Measurements from ENCODE around the gene BLNK.

DNA sequence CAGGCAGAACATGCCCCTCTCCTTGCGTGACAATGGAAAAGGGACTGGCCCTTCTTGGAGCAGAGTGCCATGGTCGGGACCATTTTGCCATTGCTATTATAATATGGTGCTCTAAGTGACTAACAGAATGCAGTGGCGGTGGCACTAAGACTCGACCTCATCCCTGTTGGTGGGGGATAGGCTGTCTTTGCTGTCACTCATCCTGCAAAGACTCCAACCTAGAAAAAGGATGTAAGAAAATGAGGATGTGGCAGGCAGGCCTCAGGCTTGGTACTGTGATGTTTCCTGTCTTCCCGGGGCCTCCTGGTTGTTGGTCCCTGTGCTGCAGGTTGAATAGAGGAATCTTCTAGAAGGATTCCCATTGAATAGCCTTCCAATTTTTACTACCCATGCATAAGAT, 18.6 kb downstream of the BLNK start:
- no peak for TF ChIP-seq POLR2A (IDR thresholded peaks at IDR 0.05)
- TF ChIP-seq, protein P1, sequence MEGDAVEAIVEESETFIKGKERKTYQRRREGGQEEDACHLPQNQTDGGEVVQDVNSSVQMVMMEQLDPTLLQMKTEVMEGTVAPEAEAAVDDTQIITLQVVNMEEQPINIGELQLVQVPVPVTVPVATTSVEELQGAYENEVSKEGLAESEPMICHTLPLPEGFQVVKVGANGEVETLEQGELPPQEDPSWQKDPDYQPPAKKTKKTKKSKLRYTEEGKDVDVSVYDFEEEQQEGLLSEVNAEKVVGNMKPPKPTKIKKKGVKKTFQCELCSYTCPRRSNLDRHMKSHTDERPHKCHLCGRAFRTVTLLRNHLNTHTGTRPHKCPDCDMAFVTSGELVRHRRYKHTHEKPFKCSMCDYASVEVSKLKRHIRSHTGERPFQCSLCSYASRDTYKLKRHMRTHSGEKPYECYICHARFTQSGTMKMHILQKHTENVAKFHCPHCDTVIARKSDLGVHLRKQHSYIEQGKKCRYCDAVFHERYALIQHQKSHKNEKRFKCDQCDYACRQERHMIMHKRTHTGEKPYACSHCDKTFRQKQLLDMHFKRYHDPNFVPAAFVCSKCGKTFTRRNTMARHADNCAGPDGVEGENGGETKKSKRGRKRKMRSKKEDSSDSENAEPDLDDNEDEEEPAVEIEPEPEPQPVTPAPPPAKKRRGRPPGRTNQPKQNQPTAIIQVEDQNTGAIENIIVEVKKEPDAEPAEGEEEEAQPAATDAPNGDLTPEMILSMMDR (IDR thresholded peaks at IDR 0.05): no peak
